Motor neuron (in vitro differentiated cells): ENCODE data around the gene SCFD2. TPM values are rescaled to one million over a fixed set of nuclear protein-coding genes. Genes with fewer than 3 reads are reported as not detected.
"Not testable (repeated sequence)": the region's sequence is repeated elsewhere in the genome, so short reads cannot be mapped to it uniquely, and the experiment has no call there.

ENCODE experiments used
- ATAC-seq, 8 experiments: fragments of 200-7000 bp; cut with Tn5 transposase; replicated peaks in 6 of 8; 2 replicates each; pipeline ENCODE4 v1.8.0; 2021; ENCODE audit warnings: mild to moderate bottlenecking in 8 of 8, moderate library complexity in 8 of 8
- H3K27ac ChIP-seq, 2 donors: fragments of 250-450 bp; sonication (Bioruptor Pico); 2 replicates each; pipeline ENCODE4 v1.9.0; 2021; ENCODE audit warnings: antibody characterized with exemption in 2 of 2, mild to moderate bottlenecking in 2 of 2, moderate library complexity in 1 of 2
- H3K4me1 ChIP-seq, 2 donors: fragments of 250-450 bp; sonication (Bioruptor Pico); replicated peaks in 1 of 2; 2 replicates each; pipeline ENCODE4 v1.6.1; 2021; ENCODE audit warnings: antibody characterized with exemption in 2 of 2, mild to moderate bottlenecking in 2 of 2, moderate library complexity in 1 of 2
- H3K4me3 ChIP-seq, 5 donors: fragments of 250-450 bp; sonication (Bioruptor Pico); 2 replicates each; pipeline ENCODE4 v1.9.0; 2021; ENCODE audit warnings: antibody characterized with exemption in 5 of 5, mild to moderate bottlenecking in 5 of 5, moderate library complexity in 4 of 5
- WGBS, 10 experiments: fragments of 450-650 bp; shearing (Covaris generic); methylation state at CpG; one replicate each; pipeline ENCODE4 v1.0.0; 2022; 5-methylcytosine and 5-hydroxymethylcytosine counted together
- in situ Hi-C, 9 experiments: fragments of 400-800 bp; cut with MboI; loops; one replicate each; pipeline ENCODE4 v1.15.0; 2021; ENCODE audit warnings: low sequenced_read_pairs in 9 of 9, low pct_unique_long_range_greater_than_20kb in 2 of 9; ENCODE audit not compliant: unreplicated experiment in 9 of 9
- total RNA-seq, 8 experiments: library from RNA; unstranded; fragments of 300-600 nt; gene quantifications; 2 replicates each; pipeline versions ENCODE4 v1.2.3 to v1.2.4, GENCODE V29; 2022

SCFD2 gene
- total RNA-seq, 8 experiments from 2014 or later = 9.0 to 40.3 (median 21.1) TPM

GRCh38 chr4:53139256-53139655 is 226.6 kb downstream of the SCFD2 start:
- ATAC-seq, H3K4me1 ChIP-seq, H3K27ac ChIP-seq, H3K4me3 ChIP-seq, in situ Hi-C loops: not testable (repeated sequence)
- WGBS, 10 experiments = no CpG with 5 or more reads among the region's 32 CpGs

GRCh38 chr4:53137468-53137867 is 228.4 kb downstream of the SCFD2 start:
- Histone ChIP-seq H3K4me3 (no peak overlapping the region), H3K27ac (no peak overlapping the region), H3K4me1 (no peaks in the 10 kb centered on the region)
- no peak for ATAC-seq
- in situ Hi-C loops = no loop called here

GRCh38 chr4:53136954-53137353 is 228.9 kb downstream of the SCFD2 start:
- Histone ChIP-seq H3K27ac (no peak overlapping the region), H3K4me3 (no peak overlapping the region), H3K4me1 (no peaks in the 10 kb centered on the region)
- in situ Hi-C loops = no loop called here
- ATAC-seq = no peak
- 80 to 100% (median 97%) methylated on average over 1 to 2 of the region's 2 CpGs for WGBS, 10 experiments

- no peak for ATAC-seq
- no peak overlapping the region for H3K4me3 ChIP-seq
- in situ Hi-C loops = no loop called here
- H3K4me1 ChIP-seq = no peaks in the 10 kb centered on the region
- WGBS, 10 experiments = 9 to 95% (median 59%) methylated on average over 2 to 4 of the region's 4 CpGs
- H3K27ac ChIP-seq = no peak overlapping the region
Measured at GRCh38 chr4:53132132-53132891, 233.5 kb downstream of the SCFD2 start.

GRCh38 chr4:53131562-53131925 is 234.3 kb downstream of the SCFD2 start:
- 40 to 100% (median 71%) methylated on average over 1 to 2 of the region's 2 CpGs; no CpG with 5 or more reads in 7 of the 10 experiments for WGBS, 10 experiments
- in situ Hi-C loops = no loop called here
- ATAC-seq = no peak

DNA sequence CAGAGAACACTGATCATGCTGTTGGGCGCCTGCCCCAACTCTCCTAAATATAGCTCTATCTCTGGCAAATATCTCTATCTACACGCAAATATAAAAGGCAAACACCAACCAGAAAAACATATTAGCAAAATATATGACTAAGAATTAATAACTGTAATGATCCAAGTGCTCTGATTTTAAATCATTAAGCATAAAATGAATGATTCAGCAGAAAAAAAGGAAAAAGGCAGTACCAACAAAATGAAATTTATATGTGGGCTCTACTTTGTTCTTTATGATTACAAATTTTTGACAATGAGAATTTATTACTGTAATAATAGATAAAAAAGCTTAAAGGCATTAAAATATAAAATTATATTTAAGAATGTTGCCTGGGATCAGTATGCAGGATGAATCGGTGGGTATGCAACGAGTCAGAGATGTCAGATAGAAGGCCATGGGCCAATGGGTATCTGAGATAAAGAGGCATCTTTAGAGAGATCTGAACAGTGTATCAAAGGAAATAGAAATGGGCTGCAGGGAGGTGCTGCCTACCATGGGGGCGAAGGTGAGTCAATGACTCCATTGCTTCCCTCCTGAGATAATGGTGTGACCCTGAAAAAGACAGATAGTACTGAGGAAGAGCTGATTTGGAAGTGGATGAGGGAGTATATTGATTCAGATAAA is 234.8 kb downstream of the SCFD2 start:
- H3K4me3 ChIP-seq = no peak overlapping the region
- no peak for ATAC-seq
- H3K4me1 ChIP-seq = no peaks in the 10 kb centered on the region
- 82 to 100% (median 97%) methylated on average over 2 to 5 of the region's 5 CpGs for WGBS, 10 experiments
- H3K27ac ChIP-seq = no peak overlapping the region
- in situ Hi-C loops = no loop called here

More at GRCh38 chr4:53131562-53131925, 234.3 kb downstream of the SCFD2 start:
- Histone ChIP-seq H3K4me3 (no peak overlapping the region), H3K4me1 (no peaks in the 10 kb centered on the region), H3K27ac (no peak overlapping the region)

DNA sequence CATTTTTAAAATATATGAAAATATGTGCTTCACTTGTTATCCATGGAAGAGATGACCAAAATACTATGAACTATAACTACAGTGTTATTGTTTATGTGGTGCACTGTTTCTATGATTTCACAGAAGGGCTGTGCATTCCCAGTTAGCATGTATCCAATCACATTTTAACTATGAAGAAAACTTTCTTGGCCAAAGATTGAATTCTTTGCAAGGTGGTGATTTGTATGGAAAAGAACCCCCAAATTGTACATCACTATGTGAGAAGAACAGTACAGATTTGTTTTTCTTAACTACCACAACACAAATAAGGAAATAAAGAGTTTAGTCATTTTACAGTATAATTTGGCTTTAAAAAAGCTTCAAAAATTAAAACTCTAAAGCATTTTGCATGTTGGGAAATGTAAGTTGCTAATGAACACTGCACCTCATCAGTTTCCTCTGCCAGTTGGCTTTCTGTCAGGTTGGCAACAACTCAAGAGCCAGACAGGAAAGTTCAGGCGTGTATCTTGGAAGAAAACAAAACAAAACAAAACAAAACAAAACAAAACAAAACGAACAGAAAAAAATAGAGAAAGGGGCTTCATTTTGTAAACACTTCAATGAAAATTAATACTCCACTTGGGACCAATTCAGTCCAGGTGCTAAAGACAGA is 237.0 kb downstream of the SCFD2 start:
- WGBS, 10 experiments = 8 to 97% (median 46%) methylated on average over 1 to 2 of the region's 2 CpGs
- H3K4me1 ChIP-seq = no peaks in the 10 kb centered on the region
- H3K27ac ChIP-seq = no peak overlapping the region
- peak in 2 of 8 experiments; percentile 25 to 35 for ATAC-seq
- in situ Hi-C loops = no loop called here
- no peak overlapping the region for H3K4me3 ChIP-seq

GRCh38 chr4:53128231-53128630 is 237.6 kb downstream of the SCFD2 start:
- WGBS, 10 experiments = 40 to 100% (median 66%) methylated on average over 1 to 4 of the region's 4 CpGs; no CpG with 5 or more reads in 1 of the 10 experiments
- ATAC-seq = peak in 2 of 8 experiments; percentile 50 to 76
- no peak overlapping the region for H3K27ac ChIP-seq
- H3K4me1 ChIP-seq = no peaks in the 10 kb centered on the region
- in situ Hi-C loops = no loop called here
- no peak overlapping the region for H3K4me3 ChIP-seq

DNA sequence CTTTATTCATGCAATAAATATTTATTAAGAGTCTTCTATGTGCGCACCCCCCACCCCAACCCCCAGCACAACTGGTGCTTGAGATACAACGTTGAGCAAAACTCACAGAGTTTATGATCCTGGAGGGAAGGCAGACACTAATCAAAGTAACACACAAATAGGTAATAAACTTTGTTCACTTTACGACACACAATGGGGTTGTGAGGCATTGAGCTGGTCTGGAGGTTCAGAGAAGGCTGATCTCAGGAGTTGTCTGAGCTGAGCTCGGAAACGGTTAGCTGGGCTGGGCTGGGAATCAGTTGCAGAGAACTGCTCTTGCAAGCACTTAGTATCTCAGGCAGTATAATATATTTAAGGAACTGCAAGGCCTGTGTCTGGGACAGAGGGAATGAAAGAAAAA is 238.5 kb downstream of the SCFD2 start:
- H3K4me1 ChIP-seq = peaks cover 0 to 2% of the 10 kb centered on the region in 2 donors
- in situ Hi-C loops = no loop called here
- no peak overlapping the region for H3K4me3 ChIP-seq
- 69 to 100% (median 83%) methylated on average over 1 to 4 of the region's 5 CpGs for WGBS, 10 experiments
- ATAC-seq = no peak
- no peak overlapping the region for H3K27ac ChIP-seq

GRCh38 chr4:53126099-53126498 is 239.8 kb downstream of the SCFD2 start:
- Histone ChIP-seq H3K27ac (no peak overlapping the region), H3K4me1 (peaks cover 0 to 9% of the 10 kb centered on the region in 2 donors), H3K4me3 (no peak overlapping the region)
- ATAC-seq = no peak
- in situ Hi-C loops = no loop called here
- 87 to 100% (median 93%) methylated on average over 2 to 5 of the region's 5 CpGs; no CpG with 5 or more reads in 3 of the 10 experiments for WGBS, 10 experiments

GRCh38 chr4:53123819-53124218 is 242.0 kb downstream of the SCFD2 start:
- ATAC-seq = no peak
- in situ Hi-C loops = no loop called here
- 60 to 100% (median 100%) methylated on average over 1 of the region's 1 CpG; no CpG with 5 or more reads in 7 of the 10 experiments for WGBS, 10 experiments
- no peak overlapping the region for H3K27ac ChIP-seq
- peaks cover 0 to 16% of the 10 kb centered on the region in 2 donors for H3K4me1 ChIP-seq
- H3K4me3 ChIP-seq = no peak overlapping the region

DNA sequence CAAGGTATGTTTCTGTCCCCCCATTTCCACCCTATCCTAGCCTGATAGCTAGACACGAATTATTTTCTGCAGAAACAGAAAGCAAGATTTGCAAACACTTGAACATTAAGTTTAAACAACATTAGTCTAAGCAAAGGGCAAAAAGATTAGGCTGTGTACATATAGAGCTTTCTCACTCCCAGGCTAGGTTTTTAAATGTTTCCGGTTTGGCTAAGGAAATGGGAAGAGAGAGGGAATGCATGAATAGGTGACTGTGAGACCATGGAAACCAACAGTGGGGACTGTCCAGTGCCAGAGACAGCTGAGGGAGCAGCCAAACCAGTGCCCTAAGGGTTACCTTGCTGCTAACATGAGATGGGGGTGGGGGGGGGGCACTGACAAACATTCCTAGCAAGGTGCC is 242.7 kb downstream of the SCFD2 start:
- H3K4me1 ChIP-seq = peaks cover 0 to 16% of the 10 kb centered on the region in 2 donors
- H3K27ac ChIP-seq = no peak overlapping the region
- peak in 1 of 8 experiments; percentile 46 for ATAC-seq
- H3K4me3 ChIP-seq = no peak overlapping the region
- in situ Hi-C loops = no loop called here
- WGBS, 10 experiments = 57 to 100% (median 82%) methylated on average over 1 to 2 of the region's 2 CpGs; no CpG with 5 or more reads in 2 of the 10 experiments
